GM23248 (cell line): Measurements from ENCODE around the gene MT1F.

Experiments
- EZH2 ChIP-seq: fragments of 200-600 bp; sonication (generic); IDR thresholded peaks from 2 replicates; pipeline ENCODE4 v1.6.1; 2018; ENCODE audit warnings: antibody characterized with exemption, mild to moderate bottlenecking; ENCODE audit not compliant: insufficient read depth, poor library complexity, severe bottlenecking
- EZH2phosphoT487 ChIP-seq: fragments of 200-600 bp; sonication (generic); IDR thresholded peaks from 2 replicates; pipeline ENCODE4 v1.6.1; 2018; ENCODE audit warnings: antibody characterized with exemption, moderate library complexity, mild to moderate bottlenecking, low read depth; ENCODE audit not compliant: insufficient read depth

GRCh38 chr16:56615353-56615752 is 42.4 kb upstream of the MT1F start:
- TF ChIP-seq EZH2phosphoT487: no peak
- no peak for TF ChIP-seq EZH2
